HEK293T (cell line): ENCODE data around the gene STARD13.

Experiments
- CTCF ChIA-PET: fragments of 350-600 bp; formaldehyde crosslinking; extraction: SDS; loops from one replicate; lab custom pipeline; 2021; ENCODE audit warnings: antibody characterized with exemption, inconsistent platforms; lab: Yijun Ruan, JAX
- POLR2A ChIA-PET: fragments of 350-600 bp; formaldehyde crosslinking; extraction: SDS; loops from one replicate; lab custom pipeline; 2020; ENCODE audit warnings: antibody characterized with exemption, inconsistent platforms; lab: Yijun Ruan, JAX
- DNase-seq: peaks from one replicate; pipeline ENCODE4 v3.0.0; 2012; ENCODE audit warnings: mixed read lengths; ENCODE audit errors: extremely low spot score
- ARNT ChIP-seq: fragments of 450-650 bp; IDR thresholded peaks from 2 replicates; pipeline ENCODE4 v1.6.1; 2017; ENCODE audit warnings: mild to moderate bottlenecking
- BHLHE40 ChIP-seq: fragments of 450-650 bp; IDR thresholded peaks from 2 replicates; pipeline ENCODE4 v1.6.1; 2016; ENCODE audit warnings: mild to moderate bottlenecking, moderate library complexity, borderline replicate concordance
- CTBP1 ChIP-seq: fragments of 450-650 bp; IDR thresholded peaks from 2 replicates; pipeline ENCODE4 v1.6.1; 2016; ENCODE audit warnings: borderline replicate concordance
- ELF4 ChIP-seq: fragments of 450-650 bp; IDR thresholded peaks from 2 replicates; pipeline ENCODE4 v1.6.1; 2017; ENCODE audit warnings: antibody characterized with exemption
- FOXA1 ChIP-seq: fragments of 450-650 bp; IDR thresholded peaks from 2 replicates; pipeline ENCODE4 v1.6.1; 2016; ENCODE audit warnings: mild to moderate bottlenecking
- FOXK2 ChIP-seq: fragments of 450-650 bp; IDR thresholded peaks from 2 replicates; pipeline ENCODE4 v1.6.1; 2016; ENCODE audit warnings: mild to moderate bottlenecking
- FOXM1 ChIP-seq: fragments of 450-650 bp; IDR thresholded peaks from 2 replicates; pipeline ENCODE4 v1.6.1; 2017; ENCODE audit warnings: mild to moderate bottlenecking, borderline replicate concordance
- HDGF ChIP-seq: fragments of 450-650 bp; IDR thresholded peaks from 2 replicates; pipeline ENCODE4 v1.6.1; 2017; ENCODE audit warnings: antibody characterized with exemption, borderline replicate concordance
- L3MBTL2 ChIP-seq: fragments of 450-650 bp; conservative IDR thresholded peaks from 2 replicates; pipeline ENCODE4 v1.6.1; 2016; ENCODE audit warnings: mild to moderate bottlenecking
- LEF1 ChIP-seq: fragments of 450-650 bp; IDR thresholded peaks from 2 replicates; pipeline ENCODE4 v1.6.1; 2017; ENCODE audit warnings: mild to moderate bottlenecking, borderline replicate concordance
- NFRKB ChIP-seq: fragments of 450-650 bp; IDR thresholded peaks from 2 replicates; pipeline ENCODE4 v1.6.1; 2016; ENCODE audit warnings: mild to moderate bottlenecking, moderate library complexity
- PKNOX1 ChIP-seq: fragments of 450-650 bp; IDR thresholded peaks from 2 replicates; pipeline ENCODE4 v1.6.1; 2016
- SP1 ChIP-seq: fragments of 450-650 bp; IDR thresholded peaks from 2 replicates; pipeline ENCODE4 v1.6.1; 2017
- SUZ12 ChIP-seq: fragments of 450-650 bp; IDR thresholded peaks from 2 replicates; pipeline ENCODE4 v1.6.1; 2016; ENCODE audit warnings: mild to moderate bottlenecking
- TARDBP ChIP-seq: fragments of 450-650 bp; IDR thresholded peaks from 2 replicates; pipeline ENCODE4 v1.6.1; 2016
- ZNF384 ChIP-seq: fragments of 450-650 bp; IDR thresholded peaks from 2 replicates; pipeline ENCODE4 v1.6.1; 2016

The STARD13 gene

DNA sequence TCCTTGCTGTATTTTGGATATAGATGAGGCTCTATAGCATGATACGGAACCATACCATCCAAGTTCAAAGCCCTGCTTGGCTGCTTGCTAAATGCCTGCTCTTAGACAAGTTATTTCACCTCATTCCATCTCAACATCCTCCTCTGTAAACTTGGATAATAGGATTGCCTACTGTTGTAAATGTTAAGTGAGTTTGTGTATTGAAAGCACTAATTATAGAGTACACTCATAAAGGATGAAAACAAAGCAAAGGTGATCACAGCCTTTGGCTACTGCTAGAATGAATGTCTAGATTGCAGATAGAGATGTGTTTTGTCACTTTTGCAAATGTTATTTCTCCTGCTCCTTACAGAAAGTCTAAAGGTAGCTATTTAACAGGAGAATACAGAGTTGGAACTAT, 34.3 kb upstream of the STARD13 start:
- TF ChIP-seq FOXA1 (no peak), PKNOX1 (no peak), HDGF (no peak), SUZ12 (no peak), FOXK2 (no peak), L3MBTL2 (no peak), SP1 (no peak), CTBP1 (no peak), LEF1 (no peak), BHLHE40 (no peak), TARDBP (no peak), ZNF384 (no peak), ARNT (no peak), NFRKB (no peak), FOXM1 (no peak), ELF4 (no peak)
- DNase-seq = no peak

DNA sequence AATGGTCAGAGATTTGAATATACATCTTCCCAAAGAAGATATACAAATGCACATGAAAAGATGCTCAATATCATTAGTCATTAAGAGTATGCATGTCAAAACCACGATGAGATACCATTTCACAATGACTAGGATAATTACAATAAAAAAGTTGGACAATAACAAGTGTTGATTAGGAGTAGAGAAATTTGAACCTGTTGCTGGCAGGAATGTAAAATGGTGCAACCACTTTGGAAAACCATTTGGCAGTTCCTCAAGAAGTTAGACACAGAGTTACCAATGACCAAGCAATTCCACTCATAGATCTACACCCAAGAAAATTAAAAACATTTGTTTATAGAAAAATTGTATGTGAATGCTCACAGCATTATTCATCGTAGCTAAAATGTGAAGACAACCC, 33.2 kb upstream of the STARD13 start:
- ChIA-PET POLR2A (no interaction called here), CTCF (no interaction called here)
- DNase-seq = no peak
- TF ChIP-seq SP1 (no peak), FOXM1 (no peak), L3MBTL2 (no peak), SUZ12 (no peak), LEF1 (no peak), ARNT (no peak), CTBP1 (no peak), ELF4 (no peak), ZNF384 (no peak), FOXK2 (no peak), BHLHE40 (no peak), HDGF (no peak), PKNOX1 (no peak), TARDBP (no peak)

More for the DNA sequence above, 34.3 kb upstream of the STARD13 start:
- ChIA-PET POLR2A (no interaction called here), CTCF (no interaction called here)

- POLR2A ChIA-PET = no interaction called here
- CTCF ChIA-PET = no interaction called here
- no peak for TF ChIP-seq ELF4
- no peak for TF ChIP-seq FOXM1
- no peak for TF ChIP-seq TARDBP
- no peak for TF ChIP-seq CTBP1
- TF ChIP-seq SP1 = no peak
- no peak for TF ChIP-seq ZNF384
- TF ChIP-seq SUZ12 = no peak
- TF ChIP-seq ARNT = no peak
- no peak for TF ChIP-seq FOXA1
- TF ChIP-seq PKNOX1 = no peak
- no peak for TF ChIP-seq L3MBTL2
- TF ChIP-seq BHLHE40 = no peak
- TF ChIP-seq FOXK2 = no peak
- TF ChIP-seq LEF1 = no peak
- TF ChIP-seq NFRKB = no peak
- TF ChIP-seq HDGF = no peak
- DNase-seq = no peak
Observed at GRCh38 chr13:33318037-33318436, 32.5 kb upstream of the STARD13 start.

DNA sequence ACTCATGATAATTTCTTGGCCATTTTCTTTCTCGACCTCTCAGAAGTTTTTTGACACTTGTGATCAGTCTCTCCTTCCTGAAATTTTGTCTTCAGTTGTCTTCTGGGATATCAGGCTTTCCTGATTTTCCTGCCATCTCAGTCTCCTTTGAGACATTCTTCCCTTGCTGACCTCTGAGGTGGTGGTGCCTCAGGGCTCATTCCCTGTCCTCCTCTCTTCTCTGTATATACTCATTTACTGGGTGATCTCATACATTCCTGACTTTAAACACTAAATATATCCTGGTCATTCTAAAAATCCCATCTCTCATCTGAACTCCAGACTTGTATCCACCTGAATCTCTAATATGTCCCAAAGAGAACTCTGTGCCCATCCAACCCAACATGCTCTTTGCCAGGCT, 31.3 kb upstream of the STARD13 start:
- no peak for TF ChIP-seq FOXM1
- TF ChIP-seq HDGF = no peak
- TF ChIP-seq FOXA1 = no peak
- no peak for TF ChIP-seq LEF1
- no peak for TF ChIP-seq SUZ12
- TF ChIP-seq ARNT = no peak
- TF ChIP-seq ELF4 = no peak

GRCh38 chr13:33313504-33313903, 27.9 kb upstream of the STARD13 start:
- ChIA-PET CTCF (no interaction called here), POLR2A (no interaction called here)
- TF ChIP-seq BHLHE40 (no peak), ELF4 (no peak), ZNF384 (no peak), FOXM1 (no peak), ARNT (no peak), L3MBTL2 (no peak), CTBP1 (no peak), FOXK2 (no peak), HDGF (no peak), SP1 (no peak), LEF1 (no peak), NFRKB (no peak), SUZ12 (no peak), PKNOX1 (no peak), FOXA1 (no peak), TARDBP (no peak)
- no peak for DNase-seq

More for the DNA sequence above, 31.3 kb upstream of the STARD13 start:
- ChIA-PET POLR2A (no interaction called here), CTCF (no interaction called here)
- no peak for DNase-seq

- CTCF ChIA-PET = no interaction called here
- DNase-seq = no peak
- TF ChIP-seq HDGF = no peak
- TF ChIP-seq SP1 = no peak
- TF ChIP-seq LEF1 = no peak
- no peak for TF ChIP-seq SUZ12
- POLR2A ChIA-PET = no interaction called here
Observed at GRCh38 chr13:33312861-33313212, 27.3 kb upstream of the STARD13 start.
